ENCODE results near the gene KIF3A.

The KIF3A gene

GRCh38 chr5:132661231-132662003, 75.9 kb downstream of the KIF3A start:
- no peak for DNase-seq

GRCh38 chr5:132659598-132660493, 77.5 kb downstream of the KIF3A start:
- DNase-seq: no peak

- no peak for DNase-seq
Measured at GRCh38 chr5:132658381-132659302, 78.7 kb downstream of the KIF3A start.

GRCh38 chr5:132657676-132658380, 79.5 kb downstream of the KIF3A start, which contains the start of gene IL13:
Gene IL13, plus strand, starts transcription at chr5:132658173. Its CDS starts 14 bp downstream, at chr5:132658187.
- no peak for DNase-seq

- no peak for DNase-seq
Measured at GRCh38 chr5:132656774-132657355, 80.5 kb downstream of the KIF3A start.

GRCh38 chr5:132655821-132656773, 81.2 kb downstream of the KIF3A start:
- DNase-seq: no peak

GRCh38 chr5:132653716-132654115, 83.6 kb downstream of the KIF3A start:
- peak; percentile 40 for DNase-seq

- DNase-seq: no peak
Measured at GRCh38 chr5:132651838-132652469, 85.4 kb downstream of the KIF3A start.

- DNase-seq: no peak
Measured at GRCh38 chr5:132648355-132648754, 89.0 kb downstream of the KIF3A start.

GRCh38 chr5:132647473-132647872, 89.9 kb downstream of the KIF3A start:
- DNase-seq: no peak

GRCh38 chr5:132646583-132647266, 90.6 kb downstream of the KIF3A start:
- DNase-seq: no peak

- DNase-seq: no peak
Measured at GRCh38 chr5:132644177-132644576, 93.2 kb downstream of the KIF3A start.
